AG09309 (cell line): ENCODE data around the gene PABPC1L2A.
"Not testable (repeated sequence)": the region's sequence is repeated elsewhere in the genome, so short reads cannot be mapped to it uniquely, and the experiment has no call there.

Source experiments
- DNase-seq: peaks from one replicate; pipeline ENCODE4 v3.0.0-alpha.2; 2010; ENCODE audit warnings: low read depth
- H3K4me3 ChIP-seq: 2 replicates; pipeline ENCODE4 v1.5.1; 2011; ENCODE audit warnings: mild to moderate bottlenecking, low read depth, low read length, moderate library complexity; ENCODE audit not compliant: control insufficient read depth
- CTCF ChIP-seq: IDR thresholded peaks from 2 replicates; pipeline ENCODE4 v1.5.1; 2011; ENCODE audit warnings: mild to moderate bottlenecking, low read depth, low read length, inconsistent platforms; ENCODE audit not compliant: insufficient read depth, control insufficient read depth; ENCODE audit errors: missing control alignments

PABPC1L2A gene

GRCh38 chrX:73079024-73079562, at the start of gene PABPC1L2A:
TSS of gene PABPC1L2A (minus strand) at chrX:73079512. CDS start at chrX:73079386, 126 bp downstream.
- DNase-seq, H3K4me3 ChIP-seq: not testable (repeated sequence)

GRCh38 chrX:73127700-73128241, 48.5 kb upstream of the PABPC1L2A start:
- no peak for TF ChIP-seq CTCF
- DNase-seq = no peak
- no peak overlapping the region for H3K4me3 ChIP-seq

GRCh38 chrX:73126240-73126639, 46.9 kb upstream of the PABPC1L2A start:
- DNase-seq = no peak
- no peak overlapping the region for H3K4me3 ChIP-seq
- TF ChIP-seq CTCF = no peak

- not testable (repeated sequence) for DNase-seq, H3K4me3 ChIP-seq
Observed at GRCh38 chrX:73099505-73099904, 20.2 kb upstream of the PABPC1L2A start.

GRCh38 chrX:73086766-73087165, 7.5 kb upstream of the PABPC1L2A start:
- not testable (repeated sequence) for DNase-seq, H3K4me3 ChIP-seq
- TF ChIP-seq CTCF = peak; percentile 18

GRCh38 chrX:73079884-73080283, 572 bp upstream of the PABPC1L2A start:
- H3K4me3 ChIP-seq, DNase-seq: not testable (repeated sequence)

- not testable (repeated sequence) for DNase-seq, H3K4me3 ChIP-seq
Observed at GRCh38 chrX:73078597-73078996, 715 bp downstream of the PABPC1L2A start.

- H3K4me3 ChIP-seq = no peak overlapping the region
Observed at GRCh38 chrX:73076838-73077237, 2.5 kb downstream of the PABPC1L2A start.

More at GRCh38 chrX:73076838-73077237, 2.5 kb downstream of the PABPC1L2A start:
- TF ChIP-seq CTCF = no peak
- DNase-seq = no peak
